Activated CD8-positive, alpha-beta memory T cell treated with anti-CD3 and anti-CD28 coated beads for 1 hour (primary cell): ENCODE measurements around the gene VASH2.
"Not testable (repeated sequence)": the region's sequence is repeated elsewhere in the genome, so short reads cannot be mapped to it uniquely, and the experiment has no call there.

Experiments
- DNase-seq, 2 donors: peaks; one replicate each; pipeline ENCODE4 v3.0.0-alpha.2; 2020; ENCODE audit warnings: low read depth in 1 of 2; ENCODE audit errors: extremely low read depth in 1 of 2

Gene VASH2

GRCh38 chr1:212954514-212954913 is 4.2 kb downstream of the VASH2 start:
- no peak for DNase-seq

GRCh38 chr1:212955098-212955497 is 4.8 kb downstream of the VASH2 start:
- no peak for DNase-seq

GRCh38 chr1:212955961-212956620 is 5.8 kb downstream of the VASH2 start:
- DNase-seq, result no peak

GRCh38 chr1:212957546-212957945 is 7.2 kb downstream of the VASH2 start:
- DNase-seq, result no peak

- no peak for DNase-seq
These were observed 7.8 kb downstream of the VASH2 start for GRCh38 chr1:212958175-212958574.

- DNase-seq, result no peak
These were observed 9.2 kb downstream of the VASH2 start for GRCh38 chr1:212959266-212960220.

- no peak for DNase-seq
These were observed 10.6 kb downstream of the VASH2 start for GRCh38 chr1:212960932-212961331.

- DNase-seq, result no peak
These were observed 12.2 kb downstream of the VASH2 start for GRCh38 chr1:212962509-212962908.

GRCh38 chr1:212964102-212964501 is 13.8 kb downstream of the VASH2 start:
- no peak for DNase-seq

- DNase-seq, result not testable (repeated sequence)
These were observed 14.7 kb downstream of the VASH2 start for GRCh38 chr1:212964993-212965392.

GRCh38 chr1:212966616-212967015 is 16.3 kb downstream of the VASH2 start:
- DNase-seq, result no peak

- DNase-seq, result no peak
These were observed 17.5 kb downstream of the VASH2 start for GRCh38 chr1:212967801-212968200.

- DNase-seq, result no peak
These were observed 18.1 kb downstream of the VASH2 start for GRCh38 chr1:212968368-212968863.

- no peak for DNase-seq
These were observed 19.7 kb downstream of the VASH2 start for GRCh38 chr1:212970085-212970484.

GRCh38 chr1:212971312-212971711 is 21.0 kb downstream of the VASH2 start:
- no peak for DNase-seq

GRCh38 chr1:212973426-212973825 is 23.1 kb downstream of the VASH2 start:
- no peak for DNase-seq

- no peak for DNase-seq
These were observed 23.6 kb downstream of the VASH2 start for GRCh38 chr1:212973899-212974298.

GRCh38 chr1:212974711-212975110 is 24.4 kb downstream of the VASH2 start:
- no peak for DNase-seq

- no peak for DNase-seq
These were observed 25.0 kb downstream of the VASH2 start for GRCh38 chr1:212975111-212975918.

- DNase-seq, result no peak
These were observed 26.2 kb downstream of the VASH2 start for GRCh38 chr1:212976586-212976985.
